Measurements from ENCODE around the gene PIK3R3. TPM values are rescaled to one million over a fixed set of nuclear protein-coding genes. Genes with fewer than 3 reads are reported as not detected.

PIK3R3 gene
- total and polyA plus RNA-seq, 7 donors = 2.4 to 11.6 (median 7.0) TPM

DNA sequence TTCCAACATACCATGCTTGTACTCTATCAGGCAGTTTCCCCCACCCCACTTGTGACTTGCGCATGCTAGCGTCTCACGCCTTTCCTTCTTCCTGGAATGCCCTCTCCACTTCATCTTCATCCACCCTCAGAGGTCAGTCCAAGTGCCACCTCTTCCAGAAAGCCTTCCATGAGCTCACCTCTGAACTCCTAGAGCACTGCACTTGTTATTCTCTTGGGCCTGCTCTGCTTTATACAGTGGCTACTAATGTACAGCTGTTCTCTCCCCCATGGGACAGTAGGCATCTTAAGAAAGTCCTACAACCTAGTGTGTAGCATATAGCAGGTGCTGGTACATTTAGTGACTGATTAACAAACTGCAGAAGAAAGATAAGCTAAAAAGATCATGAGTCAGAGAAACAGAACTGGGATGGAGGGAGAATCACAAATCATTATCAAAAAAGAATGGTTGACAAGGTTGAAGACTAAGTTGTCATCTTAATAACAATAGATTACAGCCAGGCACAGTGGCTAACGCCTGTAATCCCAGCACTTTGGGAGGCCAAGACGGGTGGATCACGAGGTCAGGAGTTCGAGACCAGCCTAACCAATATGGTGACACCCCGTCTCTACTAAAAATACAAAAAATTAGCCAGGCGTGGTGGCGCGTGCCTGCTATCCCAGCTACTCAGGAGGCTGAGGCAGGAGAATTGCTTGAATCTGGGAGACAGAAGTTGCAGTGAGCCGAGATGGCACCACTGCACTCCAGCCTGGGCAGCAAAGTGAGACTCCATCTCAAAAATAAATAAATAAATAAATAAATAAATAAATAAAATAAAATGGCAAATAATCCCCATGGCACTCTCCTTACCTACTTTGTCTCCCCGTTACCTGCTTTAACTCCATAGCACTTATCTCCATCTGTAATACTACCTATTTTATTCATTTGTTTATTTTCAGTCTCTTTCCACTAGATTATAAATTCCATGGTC lies 26.2 kb upstream of the PIK3R3 start:
- intact Hi-C loops (cut with DNase I) = no loop called here
- H3K4me1 ChIP-seq = no peaks in the 10 kb centered on the region
- H3K9me3 ChIP-seq = no peaks in the 10 kb centered on the region
- no peak overlapping the region for H3K4me3 ChIP-seq
- TF ChIP-seq EP300 (IDR thresholded peaks at IDR 0.05) = no peak
- TF ChIP-seq CTCF (IDR thresholded peaks at IDR 0.05) = no peak
- TF ChIP-seq POLR2A (IDR thresholded peaks at IDR 0.05) = no peak
- no peak for TF ChIP-seq POLR2AphosphoS5 (IDR thresholded peaks at IDR 0.05)
- no peak for DNase-seq
- no peaks in the 10 kb centered on the region for H3K27me3 ChIP-seq
- no peak overlapping the region for H3K27ac ChIP-seq
- WGBS, 2 donors = 93 to 95% methylated on average over 13 of the region's 13 CpGs
- H3K36me3 ChIP-seq = no peaks in the 10 kb centered on the region

DNA sequence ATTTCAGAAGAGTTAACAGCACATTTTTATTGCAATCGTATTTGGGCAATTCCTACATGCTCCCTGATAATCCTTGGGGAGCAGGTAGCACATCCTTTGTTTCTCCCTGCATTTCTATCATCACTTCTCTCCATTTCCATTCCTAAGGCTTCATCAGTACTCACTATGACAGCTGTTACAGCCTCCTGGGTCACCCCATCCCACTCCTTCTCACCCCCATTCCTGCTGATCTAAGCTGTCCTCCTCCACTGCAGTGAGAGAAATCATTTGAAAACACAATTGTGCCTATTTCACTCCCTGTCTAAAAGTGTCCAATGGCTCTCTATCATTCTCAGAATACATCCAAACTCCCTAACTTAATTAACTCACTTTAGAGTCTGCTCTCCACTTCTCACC lies 25.5 kb upstream of the PIK3R3 start:
- no peaks in the 10 kb centered on the region for H3K9me3 ChIP-seq
- DNase-seq = no peak
- no peaks in the 10 kb centered on the region for H3K36me3 ChIP-seq
- no peaks in the 10 kb centered on the region for H3K27me3 ChIP-seq
- TF ChIP-seq EP300 (IDR thresholded peaks at IDR 0.05) = no peak
- no peak for TF ChIP-seq CTCF (IDR thresholded peaks at IDR 0.05)
- no peak for TF ChIP-seq POLR2AphosphoS5 (IDR thresholded peaks at IDR 0.05)
- TF ChIP-seq POLR2A (IDR thresholded peaks at IDR 0.05) = no peak
- 93 to 97% methylated on average over 1 of the region's 1 CpG for WGBS, 2 donors
- H3K4me1 ChIP-seq = no peaks in the 10 kb centered on the region
- intact Hi-C loops (cut with DNase I) = no loop called here
- H3K4me3 ChIP-seq = no peak overlapping the region
- no peak overlapping the region for H3K27ac ChIP-seq

DNA sequence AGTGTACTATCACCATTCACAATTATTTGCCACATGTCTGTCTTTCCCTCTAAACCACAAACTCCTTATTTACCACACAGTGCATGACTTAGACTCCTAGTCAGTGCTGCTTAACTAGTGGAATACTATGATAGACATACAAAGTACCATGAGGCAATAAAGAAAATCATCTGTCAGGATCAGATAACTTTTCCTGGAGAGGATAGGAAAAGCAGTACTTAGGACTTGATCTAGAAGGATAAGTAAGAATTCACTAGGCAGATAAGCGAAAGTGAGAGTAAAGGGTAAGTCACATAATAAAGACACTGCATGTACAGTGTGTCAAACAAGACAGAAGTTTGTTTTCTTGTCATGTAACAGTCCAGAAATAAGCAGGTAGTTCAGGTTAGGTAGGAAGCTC lies 21.3 kb upstream of the PIK3R3 start:
- no peaks in the 10 kb centered on the region for H3K9me3 ChIP-seq
- DNase-seq = no peak
- TF ChIP-seq CTCF (IDR thresholded peaks at IDR 0.05) = no peak
- TF ChIP-seq POLR2A (IDR thresholded peaks at IDR 0.05) = no peak
- TF ChIP-seq EP300 (IDR thresholded peaks at IDR 0.05) = no peak
- TF ChIP-seq POLR2AphosphoS5 (IDR thresholded peaks at IDR 0.05) = no peak
- no peak overlapping the region for H3K27ac ChIP-seq
- no peaks in the 10 kb centered on the region for H3K27me3 ChIP-seq
- H3K4me3 ChIP-seq = no peak overlapping the region
- no peaks in the 10 kb centered on the region for H3K4me1 ChIP-seq
- WGBS, 2 donors = 90 to 97% methylated on average over 1 of the region's 1 CpG
- H3K36me3 ChIP-seq = no peaks in the 10 kb centered on the region
- intact Hi-C loops (cut with DNase I) = no loop called here

- DNase-seq = no peak
- H3K36me3 ChIP-seq = no peaks in the 10 kb centered on the region
- H3K27ac ChIP-seq = no peak overlapping the region
- H3K4me1 ChIP-seq = no peaks in the 10 kb centered on the region
- intact Hi-C loops (cut with DNase I) = no loop called here
- WGBS, 2 donors = 98 to 99% methylated on average over 1 of the region's 1 CpG
- no peaks in the 10 kb centered on the region for H3K27me3 ChIP-seq
- H3K4me3 ChIP-seq = no peak overlapping the region
- no peaks in the 10 kb centered on the region for H3K9me3 ChIP-seq
- no peak for TF ChIP-seq POLR2A (IDR thresholded peaks at IDR 0.05)
- no peak for TF ChIP-seq EP300 (IDR thresholded peaks at IDR 0.05)
- no peak for TF ChIP-seq POLR2AphosphoS5 (IDR thresholded peaks at IDR 0.05)
- TF ChIP-seq CTCF (IDR thresholded peaks at IDR 0.05) = no peak
Measured at GRCh38 chr1:46153228-46153627, 20.8 kb upstream of the PIK3R3 start.
